ENCODE data around the gene UBAC1. TPM values are rescaled to one million over a fixed set of nuclear protein-coding genes. Genes with fewer than 3 reads are reported as not detected.

Gene UBAC1
- total and polyA plus RNA-seq, 10 of the 15 experiments (the other 5 are each of a cell fraction or from before 2014, with no cell fraction given) = 16.7 to 54.6 (median 38.5) TPM

DNA sequence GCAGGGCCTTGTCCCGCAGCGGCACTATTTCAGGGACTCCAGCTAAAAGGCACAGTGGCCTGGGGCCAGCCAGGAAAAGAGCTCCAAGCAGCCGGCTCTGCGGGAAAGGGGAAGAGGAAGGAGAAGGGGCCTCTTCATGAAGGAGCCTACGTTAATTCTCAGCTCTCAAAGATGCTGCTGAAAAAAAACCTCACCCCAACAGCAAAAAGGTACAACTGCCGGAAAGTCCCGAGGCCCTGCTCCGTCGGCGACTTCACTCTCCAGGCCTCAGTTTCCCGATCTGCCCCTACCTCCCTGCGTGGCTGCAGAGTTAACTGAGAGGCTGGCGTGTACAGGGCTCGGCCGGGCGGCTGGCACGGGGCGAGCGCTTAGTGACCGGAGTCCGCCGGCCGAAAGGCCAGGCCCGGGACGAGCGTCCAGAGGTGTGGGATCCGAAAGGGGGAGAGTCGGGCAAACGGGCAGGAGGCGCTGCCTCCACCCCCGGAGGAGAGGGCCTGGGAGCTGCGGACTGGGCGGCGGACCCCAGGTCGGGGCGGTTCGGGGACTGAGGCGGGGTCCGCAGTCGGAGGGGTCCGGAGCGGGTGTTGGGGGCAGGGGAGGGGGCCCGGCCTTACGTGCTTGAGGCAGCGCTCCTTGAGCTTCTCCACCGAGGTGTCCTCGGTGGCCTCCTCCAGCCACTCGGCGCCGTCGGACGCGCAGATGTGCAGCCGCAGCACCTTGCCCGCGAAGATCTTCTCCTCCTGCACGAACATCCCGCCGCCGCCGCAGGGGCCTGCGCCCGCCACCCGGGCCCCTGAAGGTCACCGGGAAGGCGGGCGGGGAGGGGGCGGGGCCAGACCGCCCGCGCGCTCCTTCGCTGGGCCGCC is 529 bp downstream of the UBAC1 start:
- no peaks in the 10 kb centered on the region for H3K9me3 ChIP-seq (replicated peaks; ENCODE audit: control insufficient read depth, insufficient read depth, low read length)
- no peak for FAIRE-seq
- TF ChIP-seq SIN3A (IDR thresholded peaks at IDR 0.05; ENCODE audit: low read depth, low read length) (peak; percentile 46; the same call in 1 of the 2 replicates), RAD21 (IDR thresholded peaks at IDR 0.05; ENCODE audit: insufficient read depth, low read depth, low read length) (no peak), POLR2AphosphoS2 (IDR thresholded peaks at IDR 0.05; ENCODE audit: low read depth, low read length) (0 out of 2 replicates have a peak, but pooled peaks have one; percentile 50), FOS (IDR thresholded peaks at IDR 0.05; ENCODE audit: borderline replicate concordance, extremely low read depth, insufficient read length) (no peak), PAX8 (IDR thresholded peaks at IDR 0.05) (no peak), CBX5 (IDR thresholded peaks at IDR 0.05; ENCODE audit: low read depth) (no peak), DPF2 (IDR thresholded peaks at IDR 0.05) (peak; percentile 59; the same call in 1 of the 2 replicates), SMAD1 (IDR thresholded peaks at IDR 0.05; ENCODE audit: low read depth, partially characterized antibody) (no peak), SMC3 (IDR thresholded peaks at IDR 0.05; ENCODE audit: borderline replicate concordance, low read length) (no peak)
- TF ChIP-seq, protein P1, sequence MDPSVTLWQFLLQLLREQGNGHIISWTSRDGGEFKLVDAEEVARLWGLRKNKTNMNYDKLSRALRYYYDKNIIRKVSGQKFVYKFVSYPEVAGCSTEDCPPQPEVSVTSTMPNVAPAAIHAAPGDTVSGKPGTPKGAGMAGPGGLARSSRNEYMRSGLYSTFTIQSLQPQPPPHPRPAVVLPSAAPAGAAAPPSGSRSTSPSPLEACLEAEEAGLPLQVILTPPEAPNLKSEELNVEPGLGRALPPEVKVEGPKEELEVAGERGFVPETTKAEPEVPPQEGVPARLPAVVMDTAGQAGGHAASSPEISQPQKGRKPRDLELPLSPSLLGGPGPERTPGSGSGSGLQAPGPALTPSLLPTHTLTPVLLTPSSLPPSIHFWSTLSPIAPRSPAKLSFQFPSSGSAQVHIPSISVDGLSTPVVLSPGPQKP (IDR thresholded peaks at IDR 0.05; ENCODE audit: low read depth, low read length) = no peak
- TF ChIP-seq, protein P2, sequence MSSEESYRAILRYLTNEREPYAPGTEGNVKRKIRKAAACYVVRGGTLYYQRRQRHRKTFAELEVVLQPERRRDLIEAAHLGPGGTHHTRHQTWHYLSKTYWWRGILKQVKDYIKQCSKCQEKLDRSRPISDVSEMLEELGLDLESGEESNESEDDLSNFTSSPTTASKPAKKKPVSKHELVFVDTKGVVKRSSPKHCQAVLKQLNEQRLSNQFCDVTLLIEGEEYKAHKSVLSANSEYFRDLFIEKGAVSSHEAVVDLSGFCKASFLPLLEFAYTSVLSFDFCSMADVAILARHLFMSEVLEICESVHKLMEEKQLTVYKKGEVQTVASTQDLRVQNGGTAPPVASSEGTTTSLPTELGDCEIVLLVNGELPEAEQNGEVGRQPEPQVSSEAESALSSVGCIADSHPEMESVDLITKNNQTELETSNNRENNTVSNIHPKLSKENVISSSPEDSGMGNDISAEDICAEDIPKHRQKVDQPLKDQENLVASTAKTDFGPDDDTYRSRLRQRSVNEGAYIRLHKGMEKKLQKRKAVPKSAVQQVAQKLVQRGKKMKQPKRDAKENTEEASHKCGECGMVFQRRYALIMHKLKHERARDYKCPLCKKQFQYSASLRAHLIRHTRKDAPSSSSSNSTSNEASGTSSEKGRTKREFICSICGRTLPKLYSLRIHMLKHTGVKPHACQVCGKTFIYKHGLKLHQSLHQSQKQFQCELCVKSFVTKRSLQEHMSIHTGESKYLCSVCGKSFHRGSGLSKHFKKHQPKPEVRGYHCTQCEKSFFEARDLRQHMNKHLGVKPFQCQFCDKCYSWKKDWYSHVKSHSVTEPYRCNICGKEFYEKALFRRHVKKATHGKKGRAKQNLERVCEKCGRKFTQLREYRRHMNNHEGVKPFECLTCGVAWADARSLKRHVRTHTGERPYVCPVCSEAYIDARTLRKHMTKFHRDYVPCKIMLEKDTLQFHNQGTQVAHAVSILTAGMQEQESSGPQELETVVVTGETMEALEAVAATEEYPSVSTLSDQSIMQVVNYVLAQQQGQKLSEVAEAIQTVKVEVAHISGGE (CRISPR knock-in tag; IDR thresholded peaks at IDR 0.05) = no peak
- TF ChIP-seq, protein P3, sequence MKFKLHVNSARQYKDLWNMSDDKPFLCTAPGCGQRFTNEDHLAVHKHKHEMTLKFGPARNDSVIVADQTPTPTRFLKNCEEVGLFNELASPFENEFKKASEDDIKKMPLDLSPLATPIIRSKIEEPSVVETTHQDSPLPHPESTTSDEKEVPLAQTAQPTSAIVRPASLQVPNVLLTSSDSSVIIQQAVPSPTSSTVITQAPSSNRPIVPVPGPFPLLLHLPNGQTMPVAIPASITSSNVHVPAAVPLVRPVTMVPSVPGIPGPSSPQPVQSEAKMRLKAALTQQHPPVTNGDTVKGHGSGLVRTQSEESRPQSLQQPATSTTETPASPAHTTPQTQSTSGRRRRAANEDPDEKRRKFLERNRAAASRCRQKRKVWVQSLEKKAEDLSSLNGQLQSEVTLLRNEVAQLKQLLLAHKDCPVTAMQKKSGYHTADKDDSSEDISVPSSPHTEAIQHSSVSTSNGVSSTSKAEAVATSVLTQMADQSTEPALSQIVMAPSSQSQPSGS (IDR thresholded peaks at IDR 0.05; ENCODE audit: low read length) = no peak
- TF ChIP-seq, protein P4, sequence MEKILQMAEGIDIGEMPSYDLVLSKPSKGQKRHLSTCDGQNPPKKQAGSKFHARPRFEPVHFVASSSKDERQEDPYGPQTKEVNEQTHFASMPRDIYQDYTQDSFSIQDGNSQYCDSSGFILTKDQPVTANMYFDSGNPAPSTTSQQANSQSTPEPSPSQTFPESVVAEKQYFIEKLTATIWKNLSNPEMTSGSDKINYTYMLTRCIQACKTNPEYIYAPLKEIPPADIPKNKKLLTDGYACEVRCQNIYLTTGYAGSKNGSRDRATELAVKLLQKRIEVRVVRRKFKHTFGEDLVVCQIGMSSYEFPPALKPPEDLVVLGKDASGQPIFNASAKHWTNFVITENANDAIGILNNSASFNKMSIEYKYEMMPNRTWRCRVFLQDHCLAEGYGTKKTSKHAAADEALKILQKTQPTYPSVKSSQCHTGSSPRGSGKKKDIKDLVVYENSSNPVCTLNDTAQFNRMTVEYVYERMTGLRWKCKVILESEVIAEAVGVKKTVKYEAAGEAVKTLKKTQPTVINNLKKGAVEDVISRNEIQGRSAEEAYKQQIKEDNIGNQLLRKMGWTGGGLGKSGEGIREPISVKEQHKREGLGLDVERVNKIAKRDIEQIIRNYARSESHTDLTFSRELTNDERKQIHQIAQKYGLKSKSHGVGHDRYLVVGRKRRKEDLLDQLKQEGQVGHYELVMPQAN (conservative IDR thresholded peaks at IDR 0.05) = 0 out of 2 replicates have a peak, but pooled peaks have one; percentile 44

More for the DNA sequence above, 529 bp downstream of the UBAC1 start:
- RAD21 ChIA-PET (ENCODE audit: unreplicated experiment) = interaction anchor here (1.1 to 2.8 kb wide), 3 partner anchors 146 to 149 kb away, joined by 4 to 9 read pairs (median 4); no protein-coding TSS in a partner anchor
- no TSS peak for BruUV-seq (replicated peaks)
- H3K4me1 ChIP-seq (ENCODE audit: control insufficient read depth, insufficient read depth, low read length) = peaks cover 9% of the 10 kb centered on the region
- WGBS (ENCODE audit: insufficient coverage, insufficient replicate concordance, low lambda C conversion rate, missing lambda C conversion rate) = 2% methylated on average over 49 of the region's 74 CpGs
- peak overlapping the region; percentile 74 for H2AFZ ChIP-seq (ENCODE audit: control insufficient read depth, low read depth, low read length)
- peak overlapping the region; percentile 82 for H3K9ac ChIP-seq (ENCODE audit: control insufficient read depth, insufficient read depth, low read length)
- peak overlapping the region; percentile 92 for H3K4me3 ChIP-seq
- peak overlapping the region; percentile 96 for H3K4me2 ChIP-seq (ENCODE audit: control insufficient read depth, insufficient read depth)
- ATAC-seq = peak; percentile 25
- H3K79me2 ChIP-seq (ENCODE audit: control insufficient read depth, insufficient read depth, low read length) = peaks cover 36% of the 10 kb centered on the region
- in situ Hi-C loops (cut with MboI) = loop anchor here (5.0 kb wide), 1 partner anchor 162 kb away; no protein-coding TSS in a partner anchor
- POLR2A ChIA-PET = interaction anchor here (1.1 to 2.0 kb wide), 5 partner anchors 13 to 157 kb away, joined by 3 to 5 read pairs (median 3); no protein-coding TSS in a partner anchor
- SMC1A ChIA-PET (ENCODE audit: uncharacterized antibody, unreplicated experiment) = interaction anchor here (1.0 to 2.1 kb wide), 2 partner anchors 146 to 162 kb away, joined by 3 to 6 read pairs; no protein-coding TSS in a partner anchor
- intact Hi-C loops (cut with micrococcal nuclease; ENCODE audit: unreplicated experiment) = loop anchor here (5.0 to 10.0 kb wide), 2 partner anchors 53 to 324 kb away; partner anchors contain the start of gene CAMSAP1
- CTCF ChIA-PET = interaction anchor here (0.7 to 2.2 kb wide), 4 partner anchors 9 to 163 kb away, joined by 3 to 14 read pairs (median 4); no protein-coding TSS in a partner anchor
- H3K36me3 ChIP-seq (ENCODE audit: control insufficient read depth in 2 of 2, insufficient read depth in 2 of 2, low read length in 1 of 2) = no peaks in the 10 kb centered on the region; a peak in 1 of 4 replicates
- DNase-seq (ENCODE audit: low read depth, low spot score) = no peak
- H3K27ac ChIP-seq (ENCODE audit: control insufficient read depth, insufficient read depth) = peak overlapping the region; percentile 76
- no peaks in the 10 kb centered on the region; a peak in 1 of 4 replicates for H3K27me3 ChIP-seq (replicated peaks in 1 of 2; ENCODE audit: control insufficient read depth in 2 of 2, insufficient read depth in 2 of 2, low read length in 1 of 2)
- H4K20me1 ChIP-seq (ENCODE audit: control insufficient read depth, insufficient read depth) = peaks cover 4% of the 10 kb centered on the region; the same call in 1 of the 2 replicates
